Endothelial cell of umbilical vein (primary cell): Measurements from ENCODE around the gene TCF7L2.

Experiments
- EZH2 ChIP-seq: IDR thresholded peaks from 2 replicates; pipeline ENCODE4 v1.6.1; 2012; ENCODE audit warnings: borderline replicate concordance, low read depth, mild to moderate bottlenecking, moderate library complexity, low read length, inconsistent platforms; ENCODE audit not compliant: severe bottlenecking
- FOS ChIP-seq: IDR thresholded peaks from 2 replicates; pipeline ENCODE4 v1.6.1; 2011; ENCODE audit warnings: mild to moderate bottlenecking, low read length, moderate library complexity, borderline replicate concordance; ENCODE audit not compliant: insufficient read depth
- POLR2A ChIP-seq: IDR thresholded peaks from 2 replicates; pipeline ENCODE4 v1.6.1; 2012; ENCODE audit warnings: low read depth, mild to moderate bottlenecking, control low read depth, low read length
- POLR2AphosphoS5 ChIP-seq: IDR thresholded peaks from 2 replicates; pipeline ENCODE4 v1.6.1; 2012; ENCODE audit warnings: low read depth, mild to moderate bottlenecking, control low read depth, low read length, moderate library complexity; ENCODE audit not compliant: insufficient read depth
- TF ChIP-seq, protein P1 (sequence below), 2 donors: IDR thresholded peaks; 1 replicate in 1 of 2; 2 replicates in 1 of 2; pipeline ENCODE4 v1.5.1; 2011; ENCODE audit warnings: low read length in 2 of 2, mild to moderate bottlenecking in 2 of 2, moderate library complexity in 2 of 2, control low read depth in 1 of 2, inconsistent platforms in 1 of 2, low read depth in 1 of 2; ENCODE audit not compliant: insufficient read depth in 1 of 2; ENCODE audit errors: extremely low read depth in 1 of 2

DNA sequence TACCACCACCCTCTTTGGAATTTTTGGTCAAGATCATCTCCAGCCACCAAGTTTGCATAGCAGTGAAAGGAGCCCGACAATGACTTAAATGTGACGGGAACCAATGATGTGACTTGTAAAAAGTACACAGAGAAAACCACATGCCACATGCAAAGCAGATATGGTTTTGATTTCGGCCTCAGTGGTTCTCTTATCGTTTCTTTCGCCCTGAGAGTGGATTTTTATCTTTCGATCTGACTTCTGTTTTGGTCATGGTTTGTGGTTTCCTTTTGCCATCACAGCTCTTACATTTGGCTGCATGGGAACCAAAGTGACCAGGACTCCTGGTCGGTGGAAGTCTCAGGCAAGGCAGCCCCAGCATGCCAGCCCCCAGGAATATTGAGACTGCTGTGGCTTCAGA is 31.5 kb downstream of the TCF7L2 start:
- TF ChIP-seq, protein P1, sequence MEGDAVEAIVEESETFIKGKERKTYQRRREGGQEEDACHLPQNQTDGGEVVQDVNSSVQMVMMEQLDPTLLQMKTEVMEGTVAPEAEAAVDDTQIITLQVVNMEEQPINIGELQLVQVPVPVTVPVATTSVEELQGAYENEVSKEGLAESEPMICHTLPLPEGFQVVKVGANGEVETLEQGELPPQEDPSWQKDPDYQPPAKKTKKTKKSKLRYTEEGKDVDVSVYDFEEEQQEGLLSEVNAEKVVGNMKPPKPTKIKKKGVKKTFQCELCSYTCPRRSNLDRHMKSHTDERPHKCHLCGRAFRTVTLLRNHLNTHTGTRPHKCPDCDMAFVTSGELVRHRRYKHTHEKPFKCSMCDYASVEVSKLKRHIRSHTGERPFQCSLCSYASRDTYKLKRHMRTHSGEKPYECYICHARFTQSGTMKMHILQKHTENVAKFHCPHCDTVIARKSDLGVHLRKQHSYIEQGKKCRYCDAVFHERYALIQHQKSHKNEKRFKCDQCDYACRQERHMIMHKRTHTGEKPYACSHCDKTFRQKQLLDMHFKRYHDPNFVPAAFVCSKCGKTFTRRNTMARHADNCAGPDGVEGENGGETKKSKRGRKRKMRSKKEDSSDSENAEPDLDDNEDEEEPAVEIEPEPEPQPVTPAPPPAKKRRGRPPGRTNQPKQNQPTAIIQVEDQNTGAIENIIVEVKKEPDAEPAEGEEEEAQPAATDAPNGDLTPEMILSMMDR (IDR thresholded peaks at IDR 0.05; ENCODE audit: extremely low read depth in 1 of 2, insufficient read depth in 1 of 2, low read depth in 1 of 2, low read length in 2 of 2) = no peak
- TF ChIP-seq POLR2A (no peak), POLR2AphosphoS5 (no peak), EZH2 (no peak), FOS (no peak)
